Measurements from ENCODE around the gene PFDN4.

DNA sequence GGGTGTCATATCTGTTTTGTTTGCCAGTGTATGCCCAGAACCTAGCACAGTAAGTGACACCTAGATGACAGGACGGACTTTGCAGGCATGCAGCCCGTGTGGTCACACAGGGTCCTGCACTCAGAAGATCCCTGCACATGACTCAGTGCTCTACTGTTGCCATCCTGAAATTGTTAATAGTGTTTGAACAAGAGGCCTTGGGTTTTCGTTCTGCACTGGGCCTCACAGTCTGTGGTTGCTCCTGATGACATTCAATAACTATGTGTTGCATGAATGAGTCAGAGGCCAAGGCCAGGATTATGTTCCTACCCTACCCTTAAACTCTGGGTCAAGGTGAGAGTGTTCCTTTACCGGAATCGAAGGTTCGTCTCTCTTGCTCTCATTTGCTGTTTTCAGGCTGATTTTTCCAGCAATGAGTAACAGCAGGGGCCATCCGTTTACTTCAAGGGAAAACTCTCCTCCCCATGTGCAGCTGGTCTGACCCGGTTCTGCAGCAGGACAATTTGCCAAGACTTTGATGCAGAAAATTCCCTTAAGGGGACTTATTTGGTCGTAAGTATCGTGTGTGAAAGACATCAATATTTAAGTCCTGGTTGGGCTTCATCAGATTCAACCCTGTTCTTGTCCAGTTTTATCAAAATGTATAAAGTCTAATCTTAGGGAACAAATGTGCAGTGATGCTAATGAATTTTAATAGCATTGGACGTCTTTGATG is 13.0 kb upstream of the PFDN4 start:
- TF ChIP-seq POLR2A (IDR thresholded peaks at IDR 0.05; ENCODE audit: low read depth, low read length) = no peak
- TF ChIP-seq POLR2AphosphoS5 (IDR thresholded peaks at IDR 0.05; ENCODE audit: low read depth, low read length) = no peak
